ENCODE data around the gene PLAU.

The PLAU gene

GRCh38 chr10:73910764-73911552, at the start of gene PLAU:
TSS of gene PLAU (plus strand) at chr10:73911132. CDS start at chr10:73911556, 424 bp downstream.
- TF ChIP-seq CTCF (IDR thresholded peaks at IDR 0.05; ENCODE audit: borderline replicate concordance, control extremely low read depth, extremely low read depth, insufficient read depth, missing control alignments) = no peak
- in situ Hi-C loops (cut with MboI; ENCODE audit: low sequenced_read_pairs, unreplicated experiment) = no loop called here
- DNase-seq (ENCODE audit: low spot score) = peak; percentile 74

DNA sequence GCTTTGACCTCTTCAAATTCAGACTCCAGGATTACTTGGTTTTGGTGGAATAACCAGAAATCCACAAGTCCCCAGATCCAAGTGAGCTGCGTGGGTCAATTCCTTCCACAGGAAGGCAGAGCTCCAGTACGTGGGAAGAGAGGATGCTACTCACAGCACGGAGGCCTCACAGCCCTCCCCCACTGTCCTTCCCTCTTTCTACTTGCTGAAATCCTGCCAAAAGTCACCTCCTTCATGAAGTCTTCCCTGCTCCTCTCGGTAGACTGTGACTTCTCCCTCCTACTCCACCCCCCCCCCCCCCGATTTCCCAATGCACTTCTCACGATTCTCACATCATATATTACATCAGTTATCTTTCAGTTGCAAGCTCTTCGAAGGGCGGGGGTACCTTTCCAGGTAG, 48.9 kb upstream of the PLAU start:
- in situ Hi-C loops (cut with MboI; ENCODE audit: low sequenced_read_pairs, unreplicated experiment) = no loop called here
- no peak for DNase-seq (ENCODE audit: low spot score)
- no peak for TF ChIP-seq CTCF (IDR thresholded peaks at IDR 0.05; ENCODE audit: borderline replicate concordance, control extremely low read depth, extremely low read depth, insufficient read depth, missing control alignments)

DNA sequence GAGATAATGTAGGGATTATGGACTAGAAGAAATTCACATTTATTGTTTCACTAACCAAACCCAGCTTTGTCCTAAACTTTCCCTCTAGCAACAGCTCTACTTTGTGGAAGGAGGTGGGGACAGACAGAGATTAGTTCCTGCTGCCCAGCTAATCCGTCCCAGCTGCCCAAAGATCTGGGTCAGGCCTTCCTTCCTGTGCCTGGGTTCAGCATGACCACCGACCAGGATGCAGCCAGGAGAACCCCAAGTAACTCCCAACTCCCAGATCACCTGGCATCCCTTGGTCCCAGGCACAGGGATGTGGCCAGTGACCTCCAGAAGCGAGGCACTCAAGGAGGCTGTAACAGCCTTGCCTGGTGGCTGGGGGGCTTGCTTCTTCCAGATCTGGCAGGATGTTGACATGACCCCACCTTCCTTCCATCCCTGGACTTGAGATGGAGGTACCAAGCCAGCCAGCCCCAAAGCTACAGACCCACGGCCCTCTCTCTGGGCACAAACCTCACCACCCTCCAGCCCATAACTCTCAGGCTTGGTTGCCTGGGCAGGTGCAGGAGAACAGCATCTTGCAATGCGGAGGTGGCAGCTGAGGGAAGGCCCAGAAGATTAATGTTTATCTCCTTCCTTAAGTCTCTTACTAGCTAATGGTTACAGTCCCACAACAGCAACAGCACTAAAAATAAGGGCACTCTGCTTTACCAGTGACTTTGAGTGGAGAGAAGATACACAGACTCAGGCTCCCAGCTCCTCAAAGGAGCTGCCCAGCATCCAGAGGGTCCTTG, 47.7 kb upstream of the PLAU start:
- no peak for DNase-seq (ENCODE audit: low spot score)
- no peak for TF ChIP-seq CTCF (IDR thresholded peaks at IDR 0.05; ENCODE audit: borderline replicate concordance, control extremely low read depth, extremely low read depth, insufficient read depth, missing control alignments)
- in situ Hi-C loops (cut with MboI; ENCODE audit: low sequenced_read_pairs, unreplicated experiment) = no loop called here

DNA sequence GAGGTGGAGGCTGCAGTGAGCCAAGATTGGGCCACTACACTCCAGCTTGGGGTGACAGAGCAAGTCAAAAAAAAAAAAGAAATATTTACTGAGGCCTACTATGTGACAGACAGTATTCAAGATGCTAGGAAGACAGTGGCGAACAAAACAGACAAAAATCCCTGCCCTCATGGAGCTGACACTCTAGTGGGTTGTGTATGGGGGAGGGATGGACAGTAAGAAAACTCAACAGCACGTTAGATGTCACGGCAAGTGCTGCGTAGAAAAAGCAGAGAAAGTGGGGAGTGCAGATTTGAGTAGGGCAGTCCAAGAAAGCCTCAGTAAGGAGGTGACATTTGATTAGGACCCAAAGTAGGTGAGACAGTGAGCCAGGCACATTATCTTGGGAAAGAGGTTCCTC, 46.7 kb upstream of the PLAU start:
- no peak for TF ChIP-seq CTCF (IDR thresholded peaks at IDR 0.05; ENCODE audit: borderline replicate concordance, control extremely low read depth, extremely low read depth, insufficient read depth, missing control alignments)
- no peak for DNase-seq (ENCODE audit: low spot score)
- in situ Hi-C loops (cut with MboI; ENCODE audit: low sequenced_read_pairs, unreplicated experiment) = no loop called here

- no peak for TF ChIP-seq CTCF (IDR thresholded peaks at IDR 0.05; ENCODE audit: borderline replicate concordance, control extremely low read depth, extremely low read depth, insufficient read depth, missing control alignments)
- no peak for DNase-seq (ENCODE audit: low spot score)
- in situ Hi-C loops (cut with MboI; ENCODE audit: low sequenced_read_pairs, unreplicated experiment) = no loop called here
Observed at GRCh38 chr10:73865107-73865458, 45.8 kb upstream of the PLAU start.

- DNase-seq (ENCODE audit: low spot score) = peak; percentile 76
- in situ Hi-C loops (cut with MboI; ENCODE audit: low sequenced_read_pairs, unreplicated experiment) = no loop called here
- TF ChIP-seq CTCF (IDR thresholded peaks at IDR 0.05; ENCODE audit: borderline replicate concordance, control extremely low read depth, extremely low read depth, insufficient read depth, missing control alignments) = no peak
Observed at GRCh38 chr10:73865459-73866442, 45.2 kb upstream of the PLAU start.

Measured in GM13976 (cell line).